Heart left ventricle (tissue), 16 donors: ENCODE results near the gene ARF1. TPM values are rescaled to one million over a fixed set of nuclear protein-coding genes. Genes with fewer than 3 reads are reported as not detected.

Experiments
- ATAC-seq, 4 donors: fragments of 200-7000 bp; cut with Tn5 transposase; one replicate each; pipeline ENCODE4 v1.9.1; 2020 to 2022; ENCODE audit warnings: moderate library complexity in 4 of 4, mild to moderate bottlenecking in 3 of 4, moderate number of reproducible peaks in 1 of 4
- DNase-seq, 5 donors: peaks; one replicate each; pipeline ENCODE4 v3.0.0-alpha.2; 2020
- H3K27ac ChIP-seq, 12 donors: fragments of 200-600 bp; sonication (generic) in 4 of 12; one replicate each; pipeline versions ENCODE4 v1.5.0 to v1.8.0; 2016 to 2022; ENCODE audit warnings: mild to moderate bottlenecking in 2 of 12
- H3K27me3 ChIP-seq, 9 donors: fragments of 200-600 bp; sonication (generic) in 2 of 9; one replicate each; pipeline versions ENCODE4 v1.5.1 to v1.8.0; 2016 to 2022; ENCODE audit warnings: mild to moderate bottlenecking in 3 of 9
- H3K36me3 ChIP-seq, 9 donors: fragments of 200-600 bp; sonication (generic) in 2 of 9; one replicate each; pipeline versions ENCODE4 v1.5.0 to v1.8.0; 2018 to 2022; ENCODE audit warnings: mild to moderate bottlenecking in 2 of 9
- H3K4me1 ChIP-seq, 12 donors: fragments of 200-600 bp; sonication (generic) in 4 of 12; one replicate each; pipeline versions ENCODE4 v1.5.0 to v1.8.0; 2016 to 2022; ENCODE audit warnings: mild to moderate bottlenecking in 3 of 12
- H3K4me3 ChIP-seq, 12 donors: fragments of 200-600 bp; sonication (generic) in 4 of 12; one replicate each; pipeline versions ENCODE4 v1.5.0 to v1.8.0; 2017 to 2022; ENCODE audit warnings: mild to moderate bottlenecking in 9 of 12, moderate library complexity in 4 of 12
- H3K9me3 ChIP-seq, 12 donors: fragments of 200-600 bp; sonication (generic) in 4 of 12; one replicate each; pipeline versions ENCODE4 v1.5.0 to v1.8.0; 2016 to 2022; ENCODE audit warnings: mild to moderate bottlenecking in 1 of 12
- CTCF ChIP-seq, 12 donors: fragments of 200-600 bp; sonication (generic) in 4 of 12; IDR thresholded peaks; one replicate each; pipeline versions ENCODE4 v1.5.0 to v1.8.0; 2018 to 2022; ENCODE audit warnings: antibody characterized with exemption in 12 of 12, mild to moderate bottlenecking in 5 of 12
- POLR2A ChIP-seq, 2 donors: fragments of 450-650 bp; IDR thresholded peaks; one replicate each; pipeline ENCODE4 v1.6.1; 2017; ENCODE audit warnings: antibody characterized with exemption in 2 of 2, mild to moderate bottlenecking in 2 of 2, moderate library complexity in 2 of 2
- WGBS, 4 donors: extraction: QIAGEN DNeasy Blood & Tissue Kit in 2 of 4; methylation state at CpG; one replicate each; pipeline versions ENCODE4 v1.1.5 to v1.1.7; 2013 to 2018; 5-methylcytosine and 5-hydroxymethylcytosine counted together
- intact Hi-C, 10 donors: fragments of 100-400 bp; cut with DNase I; formaldehyde crosslinking; loops; one replicate each; pipeline versions ENCODE4 v1.11.1 to v1.14.2; 2022
- microRNA-seq, 4 donors: library from miRNA; unstranded; fragments of <30 nt; microRNA quantifications; one replicate each; pipeline versions ENCODE4 to v1.2.0, GENCODE V29; 2017 to 2020
- polyA plus RNA-seq, 2 donors: library from polyadenylated mRNA; stranded (reverse); fragments of 200-250 nt; gene quantifications; one replicate each; pipeline ENCODE4 v1.2.3, GENCODE V29; 2013
- total RNA-seq, 9 donors: library from RNA; depleted of rRNA in 2 of 9; stranded (reverse); fragments of >200 nt in 2 of 9; fragmentation: NEBNext Ultra II Directional in 3 of 9; extraction: Animal tissue kit (Norgen Biotek cat#: 25700) in 3 of 9; gene quantifications; one replicate each; pipeline versions ENCODE4 v1.1.0 to v1.2.4, GENCODE V29; 2016 to 2023
- donor health status: ischemic (EF 13 %, LVEDD 7.1; RV severe dilation, severe dysfunction).
- donor health status: healthy with polysubstance abuse.
- donor health status: DM: no; HTN: yes; CAD: no.
- donor health status: DM: no; HTN: no; CAD: no.
- donor health status: ischemic (EF 25% LVEDD 6.9; RV normal size, moderate dysfunction).
- donor health status: ischemic (EF 25% LVEDD 5.7; RV mildly dilated, moderate dysfunction).
- donor health status: healthy.
- donor health status: DM: yes; HTN: yes; CAD: no.
- donor health status: ischemic (EF 35%, LVEDD 5.7; RV mildly dilated, moderate dysfunction).
- donor health status: nonischemic (EF 11% LVEDD 7.7; RV severe dilation, severe dysfunction).
- donor health status: DM: yes; HTN: yes; CAD: no.
- donor health status: PGD.
- donor health status: ischemic (EF 29% LVEDD 5.4; RV normal size, mild dysfunction).
- donor health status: nonischemic (EF 23%, LVEDD 6.1; RV moderate dilation, normal function).

ARF1 gene
- total and polyA plus RNA-seq, 11 donors: 217 to 580 (median 310) TPM

- Histone ChIP-seq H3K27ac (peak overlapping the region in 11 of 12 donors; percentile 69 to 97 (median 84)), H3K4me1 (peaks cover 19 to 80% (median 66%) of the 10 kb centered on the region in 12 donors), H3K36me3 (peaks cover 0 to 50% (median 27%) of the 10 kb centered on the region in 9 donors), H3K4me3 (no peak overlapping the region), H3K9me3 (no peaks in the 10 kb centered on the region), H3K27me3 (no peaks in the 10 kb centered on the region)
- TF ChIP-seq POLR2A (IDR thresholded peaks at IDR 0.05) (no peak), CTCF (IDR thresholded peaks at IDR 0.05) (no peak)
- intact Hi-C loops: loop anchor here in 2 of 10 donors (2.0 kb wide), 1 partner anchor 15 kb away; no protein-coding TSS in a partner anchor
- peak in 1 of 5 donors; percentile 6 for DNase-seq
- no peak for ATAC-seq
- WGBS, 4 donors: 81 to 90% (median 86%) methylated on average over 4 of the region's 4 CpGs; no CpG with 5 or more reads in 1 of the 4 donors
Observed at GRCh38 chr1:228147768-228148167, 65.3 kb downstream of the ARF1 start.

- TF ChIP-seq CTCF (IDR thresholded peaks at IDR 0.05) (no peak), POLR2A (IDR thresholded peaks at IDR 0.05) (no peak)
- ATAC-seq (peak in 2 of 4 donors; percentile 2 to 4), DNase-seq (peak in 3 of 5 donors; percentile 32 to 63 (median 36))
- Histone ChIP-seq H3K36me3 (peaks cover 0 to 46% (median 27%) of the 10 kb centered on the region in 9 donors), H3K4me1 (peaks cover 17 to 74% (median 60%) of the 10 kb centered on the region in 12 donors), H3K9me3 (no peaks in the 10 kb centered on the region), H3K27ac (peak overlapping the region in 11 of 12 donors; percentile 69 to 97 (median 84)), H3K27me3 (no peaks in the 10 kb centered on the region), H3K4me3 (no peak overlapping the region)
- intact Hi-C loops: loop anchor here in 2 of 10 donors (2.0 kb wide), 1 partner anchor 14 kb away; no protein-coding TSS in a partner anchor
- WGBS, 4 donors: 51 to 60% (median 56%) methylated on average over 10 to 18 of the region's 18 CpGs
Observed at GRCh38 chr1:228148196-228148861, 65.8 kb downstream of the ARF1 start.

Small RNAs within 50 kb of the gene (microRNA-seq; reads per million reads assigned to microRNA genes)
- 0.60 to 3.9 (median 2.7) reads per million in 4 donors for gene MIR3620

Other genes starting within 250 kb of the ARF1 start
- 10 to 100 TPM in 4 of 9 donors, 1 to 10 TPM in 4, under 1 TPM in 1; 0.54 to 29.8 (median 2.5) TPM for gene WNT9A, start 134.8 kb upstream of the ARF1 start, total RNA-seq
- 1 to 10 TPM in 1 of 2 donors, under 1 TPM in 1; 0.54 to 1.3 TPM for gene WNT9A, start 134.8 kb upstream of the ARF1 start, polyA plus RNA-seq
- not detected for gene WNT3A, start 75.7 kb upstream of the ARF1 start, total RNA-seq
- not detected for gene WNT3A, start 75.7 kb upstream of the ARF1 start, polyA plus RNA-seq
- gene C1orf35, start 20.6 kb downstream of the ARF1 start, total RNA-seq: 1 to 10 TPM; 6.2 to 8.4 (median 7.2) TPM
- gene C1orf35, start 20.6 kb downstream of the ARF1 start, polyA plus RNA-seq: 1 to 10 TPM; 9.8 TPM
- 100 to 1,000 TPM in 2 of 9 donors, 10 to 100 TPM in 7; 35.5 to 125 (median 51.2) TPM for gene MRPL55, start 26.6 kb downstream of the ARF1 start, total RNA-seq
- 100 to 1,000 TPM in 1 of 2 donors, 10 to 100 TPM in 1; 81.5 to 141 TPM for gene MRPL55, start 26.6 kb downstream of the ARF1 start, polyA plus RNA-seq
- gene GUK1, start 57.6 kb downstream of the ARF1 start, total RNA-seq: 100 to 1,000 TPM; 142 to 290 (median 169) TPM
- 100 to 1,000 TPM; 231 to 358 TPM for gene GUK1, start 57.6 kb downstream of the ARF1 start, polyA plus RNA-seq
- 1 to 10 TPM in 3 of 9 donors, under 1 TPM in 6; 0.40 to 3.8 (median 0.88) TPM for gene GJC2, start 67.2 kb downstream of the ARF1 start, total RNA-seq
- under 1 TPM; 0.61 to 0.78 TPM for gene GJC2, start 67.2 kb downstream of the ARF1 start, polyA plus RNA-seq
- gene IBA57, start 83.1 kb downstream of the ARF1 start, total RNA-seq: 10 to 100 TPM in 7 of 9 donors, 1 to 10 TPM in 2; 8.7 to 18.6 (median 12.3) TPM
- 10 to 100 TPM in 1 of 2 donors, 1 to 10 TPM in 1; 4.8 to 11.3 TPM for gene IBA57, start 83.1 kb downstream of the ARF1 start, polyA plus RNA-seq
- gene OBSCN, start 125.3 kb downstream of the ARF1 start, total RNA-seq: 100 to 1,000 TPM; 238 to 460 (median 354) TPM
- 100 to 1,000 TPM; 155 to 524 TPM for gene OBSCN, start 125.3 kb downstream of the ARF1 start, polyA plus RNA-seq